Activated CD8-positive, alpha-beta memory T cell treated with anti-CD3 and anti-CD28 coated beads, Interleukin-2, amount 10 ng/mL, durations not matched to agents 7 days and 5 days (primary cell): ENCODE measurements around the gene FOXI3. TPM values are rescaled to one million over a fixed set of nuclear protein-coding genes. Genes with fewer than 3 reads are reported as not detected.

ENCODE experiments used
- ATAC-seq: fragments of 150-1000 bp; cut with Tn5 transposase; one replicate; pipeline ENCODE4 v1.10.0; 2021; ENCODE audit warnings: moderate library complexity
- CTCF ChIA-PET: fragments of 350-600 bp; sonication (Branson Sonifier 250); formaldehyde crosslinking; loops from one replicate; lab custom pipeline; 2021; ENCODE audit warnings: antibody characterized with exemption; lab: Charles Lee
- DNase-seq: peaks from one replicate; pipeline ENCODE4 v3.0.0-alpha.2; 2020
- H3K27ac Mint-ChIP-seq: one replicate; pipeline ENCODE4 v1.8.0; 2021; ENCODE audit warnings: mild to moderate bottlenecking, mixed read lengths
- H3K27me3 Mint-ChIP-seq: one replicate; pipeline ENCODE4 v1.8.0; 2021; ENCODE audit warnings: mixed read lengths
- H3K36me3 Mint-ChIP-seq: one replicate; pipeline ENCODE4 v1.8.0; 2021; ENCODE audit warnings: mild to moderate bottlenecking, mixed read lengths
- H3K4me1 Mint-ChIP-seq: one replicate; pipeline ENCODE4 v1.8.0; 2021; ENCODE audit warnings: mixed read lengths
- H3K4me3 Mint-ChIP-seq: one replicate; pipeline ENCODE4 v1.8.0; 2021; ENCODE audit warnings: mild to moderate bottlenecking, moderate library complexity, mixed read lengths
- H3K9me3 Mint-ChIP-seq: one replicate; pipeline ENCODE4 v1.8.0; 2022; ENCODE audit warnings: low read depth, mixed read lengths
- total RNA-seq, 2 experiments: library from RNA; stranded (reverse); gene quantifications; one replicate each; pipeline ENCODE4 v1.2.3, GENCODE V29; 2021

FOXI3 gene
- not detected for total RNA-seq

- H3K9me3 Mint-ChIP-seq: no peaks in the 10 kb centered on the region
- ATAC-seq (peak; percentile 53), DNase-seq (no peak)
- no peaks in the 10 kb centered on the region for H3K36me3 Mint-ChIP-seq
- peak within 1 kb of the TSS; percentile 72 for H3K4me3 Mint-ChIP-seq
- H3K27me3 Mint-ChIP-seq: peaks cover 60% of the 10 kb centered on the region
- peaks cover 12% of the 10 kb centered on the region for H3K4me1 Mint-ChIP-seq
- CTCF ChIA-PET: no interaction called here
- no peak within 1 kb of the TSS for H3K27ac Mint-ChIP-seq
These were observed at the start of gene FOXI3 for GRCh38 chr2:88452565-88452905. Gene FOXI3, minus strand, starts transcription at chr2:88452693. Its CDS starts 158 bp downstream, at chr2:88452535.

DNA sequence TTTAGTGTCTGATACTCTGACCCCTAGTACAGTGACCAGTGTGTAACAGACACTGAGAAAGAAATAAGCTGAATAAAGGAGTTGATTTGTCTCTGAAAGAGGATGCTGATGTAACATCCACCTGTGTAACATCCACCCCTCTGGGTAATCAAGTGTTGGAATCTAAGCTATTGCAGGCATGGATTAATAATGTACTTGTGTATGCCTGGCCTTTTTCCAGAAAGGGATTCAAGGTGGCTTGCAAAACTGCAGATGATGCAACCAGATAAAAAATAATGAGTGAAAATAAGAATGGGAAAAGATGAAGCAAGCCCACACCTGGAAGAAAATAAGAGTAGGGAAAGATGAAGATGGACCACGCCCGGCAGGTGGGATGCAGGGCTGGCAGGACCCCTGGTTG lies 48.2 kb upstream of the FOXI3 start:
- no peaks in the 10 kb centered on the region for H3K4me1 Mint-ChIP-seq
- ATAC-seq (no peak), DNase-seq (no peak)
- H3K27ac Mint-ChIP-seq: no peak overlapping the region
- CTCF ChIA-PET: no interaction called here
- H3K4me3 Mint-ChIP-seq: no peak overlapping the region
- peaks cover 6% of the 10 kb centered on the region for H3K27me3 Mint-ChIP-seq
- no peaks in the 10 kb centered on the region for H3K36me3 Mint-ChIP-seq
- no peaks in the 10 kb centered on the region for H3K9me3 Mint-ChIP-seq

GRCh38 chr2:88499204-88499603 lies 46.7 kb upstream of the FOXI3 start:
- no peak overlapping the region for H3K27ac Mint-ChIP-seq
- H3K9me3 Mint-ChIP-seq: no peaks in the 10 kb centered on the region
- no peaks in the 10 kb centered on the region for H3K4me1 Mint-ChIP-seq
- CTCF ChIA-PET: no interaction called here
- H3K36me3 Mint-ChIP-seq: no peaks in the 10 kb centered on the region
- H3K4me3 Mint-ChIP-seq: no peak overlapping the region
- peaks cover 18% of the 10 kb centered on the region for H3K27me3 Mint-ChIP-seq
- ATAC-seq (no peak), DNase-seq (no peak)

DNA sequence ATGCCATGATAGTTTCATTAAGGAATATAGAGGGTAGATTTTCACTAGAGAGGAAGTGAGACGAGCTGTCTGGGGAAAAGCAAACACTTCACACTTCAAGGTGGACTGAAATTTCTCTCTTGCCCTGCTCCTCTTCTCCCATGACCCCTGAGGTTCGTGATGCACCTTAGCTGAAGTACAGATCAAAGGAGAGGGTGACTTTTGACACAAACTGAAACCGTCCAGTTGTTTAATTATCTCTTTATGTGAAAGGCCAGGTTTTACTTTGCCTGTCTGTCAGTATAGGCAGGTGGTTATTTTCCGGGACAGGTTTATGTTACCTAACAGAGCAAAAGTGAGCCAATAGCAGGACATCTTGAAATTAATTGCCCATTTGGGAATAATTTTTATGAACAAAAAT lies 41.0 kb upstream of the FOXI3 start:
- peaks cover 31% of the 10 kb centered on the region for H3K27me3 Mint-ChIP-seq
- no peaks in the 10 kb centered on the region for H3K36me3 Mint-ChIP-seq
- CTCF ChIA-PET: no interaction called here
- no peak overlapping the region for H3K4me3 Mint-ChIP-seq
- DNase-seq: no peak
- no peaks in the 10 kb centered on the region for H3K9me3 Mint-ChIP-seq
- no peaks in the 10 kb centered on the region for H3K4me1 Mint-ChIP-seq
- no peak for ATAC-seq
- no peak overlapping the region for H3K27ac Mint-ChIP-seq

- no peak for DNase-seq
- Mint-ChIP-seq H3K27ac (no peak overlapping the region), H3K36me3 (no peaks in the 10 kb centered on the region), H3K27me3 (peaks cover 31% of the 10 kb centered on the region), H3K9me3 (no peaks in the 10 kb centered on the region), H3K4me1 (no peaks in the 10 kb centered on the region), H3K4me3 (no peak overlapping the region)
- ATAC-seq: no peak
- CTCF ChIA-PET: no interaction called here
These were observed 39.5 kb upstream of the FOXI3 start for GRCh38 chr2:88492002-88492401.

DNA sequence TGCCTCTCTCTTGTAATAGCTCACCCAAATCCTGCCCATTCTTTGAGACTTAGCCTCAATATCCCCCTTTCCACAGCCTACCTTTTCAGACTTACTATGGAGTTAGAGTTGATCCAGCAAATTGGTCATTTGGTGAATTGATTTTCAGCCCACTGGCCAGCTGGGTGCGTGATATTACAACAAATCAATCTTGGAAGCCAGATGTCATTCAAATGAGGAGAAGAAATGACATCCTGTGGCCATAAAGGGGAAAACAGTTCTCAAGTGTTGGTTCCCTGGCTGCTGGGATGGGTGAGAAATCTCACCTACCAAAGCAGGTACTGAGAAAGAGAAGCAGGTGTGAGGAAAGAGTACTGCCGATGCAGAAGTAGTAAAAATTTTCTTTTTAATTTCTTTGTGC lies 36.7 kb upstream of the FOXI3 start:
- Mint-ChIP-seq H3K36me3 (no peaks in the 10 kb centered on the region), H3K27ac (no peak overlapping the region), H3K27me3 (peaks cover 18% of the 10 kb centered on the region), H3K4me3 (no peak overlapping the region), H3K4me1 (no peaks in the 10 kb centered on the region), H3K9me3 (no peaks in the 10 kb centered on the region)
- no peak for ATAC-seq
- DNase-seq: no peak
- CTCF ChIA-PET: no interaction called here

- no peak for DNase-seq
- ATAC-seq: no peak
- CTCF ChIA-PET: no interaction called here
- Mint-ChIP-seq H3K4me1 (no peaks in the 10 kb centered on the region), H3K9me3 (no peaks in the 10 kb centered on the region), H3K36me3 (no peaks in the 10 kb centered on the region), H3K27ac (no peak overlapping the region), H3K27me3 (peaks cover 7% of the 10 kb centered on the region), H3K4me3 (no peak overlapping the region)
These were observed 30.7 kb upstream of the FOXI3 start for GRCh38 chr2:88483200-88483599.

DNA sequence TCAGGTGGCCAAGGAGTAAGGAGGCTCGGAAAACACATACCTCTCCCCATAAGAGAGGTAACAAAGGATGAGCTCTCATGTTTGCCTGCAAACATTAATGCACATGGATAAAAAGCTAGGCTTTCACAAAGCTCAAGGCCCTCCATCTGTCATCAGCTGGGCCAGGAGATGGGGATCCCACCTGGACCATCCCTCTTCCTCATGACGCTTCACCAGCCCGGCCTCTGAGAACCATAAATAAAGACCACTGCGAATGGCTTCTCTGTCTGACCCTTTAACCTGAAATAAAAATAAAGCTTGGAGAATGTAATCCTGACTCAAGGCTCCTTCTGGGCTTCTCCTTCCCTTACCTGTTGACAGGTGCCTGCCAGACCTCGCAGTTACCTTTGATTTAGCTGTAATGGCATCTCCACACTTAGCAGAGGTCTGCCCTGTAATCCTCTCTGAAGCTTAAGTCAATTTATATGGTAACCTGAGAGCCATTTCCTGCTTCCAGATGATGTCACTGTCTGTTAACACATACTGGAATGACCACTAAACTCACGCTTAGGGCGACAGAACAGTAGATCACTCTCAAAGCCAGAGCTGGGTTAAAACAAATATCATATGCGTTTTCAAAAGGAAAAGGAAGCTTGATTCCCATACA lies 29.3 kb upstream of the FOXI3 start:
- DNase-seq (no peak), ATAC-seq (no peak)
- CTCF ChIA-PET: interaction anchor here (1.2 to 1.5 kb wide), 2 partner anchors 13 to 188 kb away, joined by 3 to 4 read pairs; no protein-coding TSS in a partner anchor

DNA sequence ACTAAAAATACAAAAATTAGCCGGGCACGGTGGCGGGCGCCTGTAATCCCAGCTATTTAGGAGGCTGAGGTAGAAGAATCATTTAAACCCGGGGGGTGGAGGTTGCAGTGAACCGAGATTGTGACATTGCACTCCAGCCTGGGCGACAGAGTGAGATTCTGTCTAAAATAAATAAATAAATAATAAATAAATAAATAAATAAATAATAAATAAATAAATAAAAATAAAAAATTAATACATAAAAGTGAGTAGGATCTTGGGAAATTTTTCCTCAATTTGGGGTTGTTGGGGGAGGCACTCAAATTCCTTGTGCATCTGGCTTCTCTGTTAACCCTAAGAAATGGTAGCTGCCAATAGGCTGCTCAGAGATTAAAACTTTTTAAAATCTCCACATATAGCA lies 20.3 kb upstream of the FOXI3 start:
- DNase-seq (no peak), ATAC-seq (no peak)
- CTCF ChIA-PET: no interaction called here
- Mint-ChIP-seq H3K4me1 (no peaks in the 10 kb centered on the region), H3K36me3 (no peaks in the 10 kb centered on the region), H3K27ac (no peak overlapping the region), H3K9me3 (no peaks in the 10 kb centered on the region), H3K27me3 (peaks cover 9% of the 10 kb centered on the region), H3K4me3 (no peak overlapping the region)

More for the DNA sequence above, 29.3 kb upstream of the FOXI3 start:
- no peak overlapping the region for H3K4me3 Mint-ChIP-seq
- H3K9me3 Mint-ChIP-seq: no peaks in the 10 kb centered on the region
- H3K27ac Mint-ChIP-seq: no peak overlapping the region
- no peaks in the 10 kb centered on the region for H3K4me1 Mint-ChIP-seq
- peaks cover 12% of the 10 kb centered on the region for H3K27me3 Mint-ChIP-seq
- H3K36me3 Mint-ChIP-seq: no peaks in the 10 kb centered on the region

DNA sequence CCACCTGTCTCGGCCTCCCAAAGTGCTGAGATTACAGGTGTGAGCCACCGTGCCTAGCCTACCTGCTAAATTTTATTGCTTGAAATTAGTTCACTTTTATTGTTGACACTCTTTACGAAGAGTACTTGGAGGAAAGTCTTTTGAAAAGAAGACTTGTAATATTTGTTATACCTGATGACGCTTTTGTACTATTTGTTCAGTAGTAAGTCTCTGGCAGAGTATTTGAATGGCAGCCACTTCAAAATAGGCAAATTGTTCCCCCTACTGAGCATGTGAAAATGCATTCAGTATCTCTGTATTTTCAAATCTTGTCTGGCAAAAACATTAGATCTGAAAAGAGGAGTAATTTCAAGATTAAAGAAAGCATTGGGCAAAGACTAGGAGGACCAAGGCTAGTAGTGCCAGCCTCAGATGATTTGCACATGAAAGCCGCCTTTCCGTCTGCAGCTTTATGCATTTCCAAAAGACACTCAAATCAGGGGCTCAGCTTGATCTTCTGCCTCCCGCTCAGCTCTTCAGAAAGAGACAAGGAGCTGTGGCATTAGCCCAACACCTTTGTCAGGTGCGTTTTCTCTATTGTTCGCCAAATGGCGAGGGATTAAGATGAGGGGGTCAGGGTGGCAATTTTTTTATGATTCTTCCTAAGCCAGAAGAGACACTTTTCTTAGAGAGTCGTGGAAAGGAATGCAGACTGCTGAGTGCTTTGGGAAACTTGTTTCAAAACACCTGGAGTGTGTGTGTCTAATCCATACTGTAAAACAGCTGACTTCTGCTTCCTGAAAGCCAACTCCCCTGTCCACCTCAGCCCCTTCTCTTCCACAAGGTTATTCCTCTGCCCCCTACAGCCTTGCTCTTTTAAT lies 18.8 kb upstream of the FOXI3 start:
- no peaks in the 10 kb centered on the region for H3K4me1 Mint-ChIP-seq
- no peak overlapping the region for H3K27ac Mint-ChIP-seq
- CTCF ChIA-PET: no interaction called here
- ATAC-seq: no peak
- DNase-seq: no peak
- peaks cover 8% of the 10 kb centered on the region for H3K27me3 Mint-ChIP-seq
- H3K36me3 Mint-ChIP-seq: no peaks in the 10 kb centered on the region
- H3K4me3 Mint-ChIP-seq: no peak overlapping the region
- no peaks in the 10 kb centered on the region for H3K9me3 Mint-ChIP-seq

GRCh38 chr2:88469202-88470114 lies 17.0 kb upstream of the FOXI3 start:
- H3K9me3 Mint-ChIP-seq: no peaks in the 10 kb centered on the region
- ATAC-seq (no peak), DNase-seq (no peak)
- CTCF ChIA-PET: interaction anchor here (1.0 kb wide), 1 partner anchor 13 kb away, joined by 3 read pairs; no protein-coding TSS in a partner anchor
- no peaks in the 10 kb centered on the region for H3K4me1 Mint-ChIP-seq
- no peaks in the 10 kb centered on the region for H3K36me3 Mint-ChIP-seq
- no peak overlapping the region for H3K4me3 Mint-ChIP-seq
- peaks cover 9% of the 10 kb centered on the region for H3K27me3 Mint-ChIP-seq
- H3K27ac Mint-ChIP-seq: no peak overlapping the region

GRCh38 chr2:88464153-88464552 lies 11.7 kb upstream of the FOXI3 start:
- Mint-ChIP-seq H3K4me1 (no peaks in the 10 kb centered on the region), H3K4me3 (no peak overlapping the region), H3K36me3 (no peaks in the 10 kb centered on the region), H3K27me3 (peaks cover 7% of the 10 kb centered on the region), H3K27ac (no peak overlapping the region), H3K9me3 (no peaks in the 10 kb centered on the region)
- ATAC-seq: no peak
- DNase-seq: no peak
- CTCF ChIA-PET: no interaction called here

DNA sequence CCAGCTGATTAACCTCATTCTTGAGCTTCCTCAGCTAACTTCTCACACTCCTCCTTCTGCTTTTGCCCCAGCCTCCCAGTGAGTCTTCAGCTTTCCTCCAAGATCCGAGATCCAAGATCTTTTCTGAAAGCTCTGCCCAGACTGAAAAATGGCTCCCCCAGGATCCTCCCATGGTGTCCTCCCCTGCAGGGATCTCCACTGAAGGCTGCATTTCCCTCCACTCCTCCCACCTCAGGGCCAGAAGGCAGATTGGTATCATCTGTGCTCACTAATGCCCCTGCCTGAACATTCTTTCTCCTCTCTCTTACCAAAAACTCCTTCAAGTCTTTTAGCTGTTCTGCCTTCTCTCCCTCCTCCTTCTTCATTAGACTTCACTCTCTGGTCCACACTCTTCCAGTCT lies 6.1 kb upstream of the FOXI3 start:
- peaks cover 3% of the 10 kb centered on the region for H3K4me1 Mint-ChIP-seq
- H3K36me3 Mint-ChIP-seq: no peaks in the 10 kb centered on the region
- H3K9me3 Mint-ChIP-seq: no peaks in the 10 kb centered on the region
- peaks cover 29% of the 10 kb centered on the region for H3K27me3 Mint-ChIP-seq
- no peak for ATAC-seq
- CTCF ChIA-PET: no interaction called here
- H3K27ac Mint-ChIP-seq: no peak overlapping the region
- no peak overlapping the region for H3K4me3 Mint-ChIP-seq
- no peak for DNase-seq
